ENCODE measurements around the gene SETX. TPM values are rescaled to one million over a fixed set of nuclear protein-coding genes. Genes with fewer than 3 reads are reported as not detected.

SETX gene
- total RNA-seq, 1 donor from 2014 or later = 44.2 TPM

DNA sequence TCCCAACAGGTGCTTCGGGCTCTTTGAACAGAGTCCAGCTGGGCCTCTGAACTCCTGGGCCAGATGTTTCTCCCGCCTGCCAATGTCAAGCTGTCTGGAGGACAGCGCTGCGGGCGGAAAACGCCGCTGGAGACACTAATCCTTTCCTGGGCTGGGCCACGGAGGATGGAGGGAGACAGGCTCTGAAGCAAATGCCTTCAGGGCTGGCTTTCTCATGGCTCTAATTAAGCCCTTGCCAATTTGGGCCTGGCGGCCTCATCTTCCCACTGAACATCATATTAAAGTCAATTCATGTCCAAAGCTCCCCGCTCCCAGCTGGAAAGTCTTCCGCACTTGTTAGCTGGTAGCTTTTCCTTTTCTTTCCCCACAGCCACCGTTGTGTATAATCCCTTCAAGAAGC is 120.3 kb downstream of the SETX start:
- Histone ChIP-seq H3K27me3 (ENCODE audit: control insufficient read depth, insufficient read depth, low read length) (peaks cover 31% of the 10 kb centered on the region), H3K36me3 (ENCODE audit: control insufficient read depth, insufficient read depth, low read length) (no peaks in the 10 kb centered on the region), H3K4me3 (ENCODE audit: low read depth, low read length) (no peak overlapping the region)
- DNase-seq (ENCODE audit: low read depth) = no peak
- TF ChIP-seq, protein P1, sequence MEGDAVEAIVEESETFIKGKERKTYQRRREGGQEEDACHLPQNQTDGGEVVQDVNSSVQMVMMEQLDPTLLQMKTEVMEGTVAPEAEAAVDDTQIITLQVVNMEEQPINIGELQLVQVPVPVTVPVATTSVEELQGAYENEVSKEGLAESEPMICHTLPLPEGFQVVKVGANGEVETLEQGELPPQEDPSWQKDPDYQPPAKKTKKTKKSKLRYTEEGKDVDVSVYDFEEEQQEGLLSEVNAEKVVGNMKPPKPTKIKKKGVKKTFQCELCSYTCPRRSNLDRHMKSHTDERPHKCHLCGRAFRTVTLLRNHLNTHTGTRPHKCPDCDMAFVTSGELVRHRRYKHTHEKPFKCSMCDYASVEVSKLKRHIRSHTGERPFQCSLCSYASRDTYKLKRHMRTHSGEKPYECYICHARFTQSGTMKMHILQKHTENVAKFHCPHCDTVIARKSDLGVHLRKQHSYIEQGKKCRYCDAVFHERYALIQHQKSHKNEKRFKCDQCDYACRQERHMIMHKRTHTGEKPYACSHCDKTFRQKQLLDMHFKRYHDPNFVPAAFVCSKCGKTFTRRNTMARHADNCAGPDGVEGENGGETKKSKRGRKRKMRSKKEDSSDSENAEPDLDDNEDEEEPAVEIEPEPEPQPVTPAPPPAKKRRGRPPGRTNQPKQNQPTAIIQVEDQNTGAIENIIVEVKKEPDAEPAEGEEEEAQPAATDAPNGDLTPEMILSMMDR (IDR thresholded peaks at IDR 0.05; ENCODE audit: insufficient read depth, low read length, poor library complexity, severe bottlenecking) = no peak

DNA sequence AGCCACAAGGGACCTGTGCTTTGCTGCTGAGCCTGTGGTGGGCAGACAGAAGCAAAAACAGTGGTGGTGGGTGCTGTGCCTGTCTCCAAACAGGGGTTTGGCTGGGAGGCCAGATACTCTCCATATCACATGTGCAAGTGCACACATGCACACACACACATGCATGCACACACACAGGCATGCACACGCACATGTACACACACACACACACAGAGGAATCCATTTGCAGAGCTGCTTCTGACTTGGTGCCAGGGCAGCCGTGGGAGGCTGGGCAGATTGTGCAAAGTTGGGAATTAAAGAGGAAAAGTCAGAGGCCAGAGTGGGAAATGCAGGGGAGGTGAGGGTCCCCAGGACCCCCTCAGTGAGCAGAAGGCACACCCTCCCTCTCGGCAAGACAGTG is 121.6 kb downstream of the SETX start:
- no peaks in the 10 kb centered on the region for H3K36me3 ChIP-seq (ENCODE audit: control insufficient read depth, insufficient read depth, low read length)
- H3K27me3 ChIP-seq (ENCODE audit: control insufficient read depth, insufficient read depth, low read length) = peaks cover 39% of the 10 kb centered on the region
- no peak for DNase-seq (ENCODE audit: low read depth)
- H3K4me3 ChIP-seq (ENCODE audit: low read depth, low read length) = no peak overlapping the region
- TF ChIP-seq, protein P1 (IDR thresholded peaks at IDR 0.05; ENCODE audit: insufficient read depth, low read length, poor library complexity, severe bottlenecking) = no peak

DNA sequence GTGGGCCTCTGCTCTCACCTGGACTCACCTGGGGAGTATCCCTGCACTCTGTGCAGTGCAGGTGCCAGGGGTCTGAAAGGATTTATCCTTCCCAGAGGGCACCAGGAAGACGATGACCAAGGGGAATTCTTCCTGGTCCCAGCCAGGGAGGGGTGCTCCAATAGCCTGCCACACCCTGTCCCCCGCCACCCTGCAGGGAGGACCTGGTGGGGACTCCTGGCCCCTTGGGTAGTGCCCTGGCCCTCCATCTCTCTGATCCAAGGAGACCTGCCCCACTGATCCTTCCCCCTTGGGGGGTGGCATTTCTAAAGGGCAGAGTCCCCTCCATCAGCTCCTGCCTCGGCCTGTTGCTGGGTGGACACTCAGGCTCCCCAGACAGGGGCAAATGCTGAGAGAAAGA is 122.3 kb downstream of the SETX start:
- DNase-seq (ENCODE audit: low read depth) = no peak
- H3K36me3 ChIP-seq (ENCODE audit: control insufficient read depth, insufficient read depth, low read length) = no peaks in the 10 kb centered on the region
- H3K27me3 ChIP-seq (ENCODE audit: control insufficient read depth, insufficient read depth, low read length) = peaks cover 42% of the 10 kb centered on the region
- TF ChIP-seq, protein P1 (IDR thresholded peaks at IDR 0.05; ENCODE audit: insufficient read depth, low read length, poor library complexity, severe bottlenecking) = no peak
- H3K4me3 ChIP-seq (ENCODE audit: low read depth, low read length) = no peak overlapping the region

DNA sequence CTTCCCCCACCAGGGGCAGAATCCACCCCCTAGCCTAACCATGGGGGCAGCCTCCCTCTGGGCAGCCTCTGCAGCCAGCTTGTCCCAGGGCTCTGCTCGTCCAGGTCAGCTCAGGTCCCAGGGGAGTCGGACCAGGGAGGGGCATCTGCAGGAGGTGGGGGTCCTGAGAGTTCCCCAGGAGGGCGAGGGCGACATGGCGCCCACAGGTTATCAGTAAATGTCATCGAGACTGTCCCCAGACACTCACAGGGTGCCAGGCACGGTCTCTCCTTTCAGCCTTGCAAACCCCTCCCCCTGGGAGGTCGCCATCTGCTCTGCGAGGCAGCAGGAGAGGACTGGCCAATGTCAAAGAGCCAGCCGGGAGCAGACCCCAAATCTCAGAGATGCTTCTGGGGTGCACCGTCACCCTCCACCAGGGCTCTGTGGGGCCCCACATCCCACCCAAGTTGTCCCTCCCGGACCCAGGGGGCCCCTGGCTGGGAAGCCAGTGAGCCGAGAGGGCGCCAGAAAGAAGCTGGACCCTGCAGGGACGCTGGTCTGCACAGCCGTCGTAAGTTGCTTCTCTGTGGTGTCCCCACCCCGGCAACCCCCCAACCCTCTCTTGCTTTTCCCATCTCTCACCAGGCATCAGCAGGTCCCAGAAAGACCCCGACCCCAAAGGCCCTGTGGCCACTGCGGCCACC is 123.6 kb downstream of the SETX start:
- TF ChIP-seq, protein P1 (IDR thresholded peaks at IDR 0.05; ENCODE audit: insufficient read depth, low read length, poor library complexity, severe bottlenecking) = no peak
- Histone ChIP-seq H3K27me3 (ENCODE audit: control insufficient read depth, insufficient read depth, low read length) (peaks cover 45% of the 10 kb centered on the region), H3K4me3 (ENCODE audit: low read depth, low read length) (no peak overlapping the region), H3K36me3 (ENCODE audit: control insufficient read depth, insufficient read depth, low read length) (no peaks in the 10 kb centered on the region)
- DNase-seq (ENCODE audit: low read depth) = no peak

DNA sequence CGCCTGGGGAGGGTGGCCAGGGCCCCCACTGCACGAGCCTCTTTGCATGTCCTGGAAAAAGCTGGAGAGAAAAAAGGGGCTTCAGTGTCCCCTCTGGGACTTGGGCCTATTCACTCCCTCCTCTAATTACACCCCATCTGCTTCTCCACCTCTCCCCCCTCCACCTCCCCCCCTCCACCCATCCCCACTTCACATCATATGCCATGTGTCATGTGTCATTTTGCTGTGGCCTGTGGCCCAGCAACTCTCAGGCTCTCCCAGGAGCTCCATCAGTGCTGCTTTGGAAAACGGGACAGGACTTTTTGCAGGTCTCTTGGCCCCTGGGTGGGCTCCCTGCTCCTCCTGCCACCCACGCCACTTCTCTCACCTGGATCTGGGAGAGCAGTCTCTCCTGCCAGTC is 124.2 kb downstream of the SETX start:
- Histone ChIP-seq H3K36me3 (ENCODE audit: control insufficient read depth, insufficient read depth, low read length) (no peaks in the 10 kb centered on the region), H3K4me3 (ENCODE audit: low read depth, low read length) (no peak overlapping the region), H3K27me3 (ENCODE audit: control insufficient read depth, insufficient read depth, low read length) (peaks cover 46% of the 10 kb centered on the region)
- DNase-seq (ENCODE audit: low read depth) = no peak
- TF ChIP-seq, protein P1 (IDR thresholded peaks at IDR 0.05; ENCODE audit: insufficient read depth, low read length, poor library complexity, severe bottlenecking) = no peak

DNA sequence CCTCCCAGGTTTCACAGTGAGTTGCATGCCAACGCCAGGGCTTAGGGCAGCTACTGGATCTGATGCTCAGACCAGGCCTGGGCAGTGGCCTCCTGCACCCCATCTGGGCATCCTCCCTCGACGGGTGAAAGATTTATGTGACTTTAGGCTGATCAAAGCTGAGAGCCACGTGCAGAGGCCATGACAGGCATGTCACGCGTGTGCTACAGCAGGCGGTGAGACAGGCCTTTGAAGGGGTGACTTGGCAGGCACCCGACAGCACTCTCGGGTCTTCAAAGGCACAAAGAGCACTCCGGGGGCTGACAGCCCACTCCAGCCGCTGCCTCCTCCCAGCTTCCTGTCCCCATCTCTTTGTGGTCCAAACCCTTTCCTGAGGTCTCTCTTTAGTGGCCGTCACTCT is 126.7 kb downstream of the SETX start:
- TF ChIP-seq, protein P1 (IDR thresholded peaks at IDR 0.05; ENCODE audit: insufficient read depth, low read length, poor library complexity, severe bottlenecking) = no peak
- Histone ChIP-seq H3K36me3 (ENCODE audit: control insufficient read depth, insufficient read depth, low read length) (no peaks in the 10 kb centered on the region), H3K27me3 (ENCODE audit: control insufficient read depth, insufficient read depth, low read length) (peaks cover 45% of the 10 kb centered on the region), H3K4me3 (ENCODE audit: low read depth, low read length) (no peak overlapping the region)
- no peak for DNase-seq (ENCODE audit: low read depth)

Data from kidney epithelial cell (primary cell).